GM10248 (cell line): Measurements from ENCODE around the gene LMO3.

Experiments used
- CTCF ChIA-PET: fragments of 300-600 bp; sonication (Branson Sonifier 250); formaldehyde crosslinking; extraction: SDS; loops from one replicate; lab custom pipeline; 2021; ENCODE audit warnings: antibody characterized with exemption; lab: Yijun Ruan, JAX
- POLR2A ChIA-PET: fragments of 350-650 bp; sonication (Branson Sonifier 250); formaldehyde crosslinking; extraction: SDS; loops from one replicate; lab custom pipeline; 2020; ENCODE audit warnings: antibody characterized with exemption; lab: Yijun Ruan, JAX
- DNase-seq: peaks from one replicate; pipeline ENCODE4 v3.0.0; 2012; ENCODE audit errors: extremely low spot score
- CTCF ChIP-seq: IDR thresholded peaks from 2 replicates; pipeline ENCODE4 v1.5.1; 2012; ENCODE audit warnings: mild to moderate bottlenecking, low read depth; ENCODE audit errors: extremely low read depth, missing control alignments, control extremely low read depth

LMO3 gene

GRCh38 chr12:16586350-16587109, 19.4 kb downstream of the LMO3 start:
- no peak for DNase-seq
- CTCF ChIA-PET: interaction anchor here (1.0 kb wide), 1 partner anchor 10 kb away, joined by 4 read pairs; no protein-coding TSS in a partner anchor
- POLR2A ChIA-PET: no interaction called here
- no peak for TF ChIP-seq CTCF

- ChIA-PET CTCF (no interaction called here), POLR2A (no interaction called here)
- TF ChIP-seq CTCF: no peak
- DNase-seq: no peak
These were observed 20.2 kb downstream of the LMO3 start for GRCh38 chr12:16585781-16586180.

- DNase-seq: no peak
- ChIA-PET POLR2A (no interaction called here), CTCF (interaction anchor here (1.6 to 1.7 kb wide), 2 partner anchors 14 to 18 kb away, joined by 3 to 5 read pairs; no protein-coding TSS in a partner anchor)
- no peak for TF ChIP-seq CTCF
These were observed 21.8 kb downstream of the LMO3 start for GRCh38 chr12:16583969-16584745.

GRCh38 chr12:16581416-16581815, 24.5 kb downstream of the LMO3 start:
- POLR2A ChIA-PET: no interaction called here
- no peak for TF ChIP-seq CTCF
- CTCF ChIA-PET: interaction anchor here (1.5 kb wide), 1 partner anchor 19 kb away, joined by 3 read pairs; no protein-coding TSS in a partner anchor
- no peak for DNase-seq

- ChIA-PET CTCF (interaction anchor here (0.8 to 1.5 kb wide), 3 partner anchors 9 to 12 kb away, joined by 3 to 4 read pairs (median 3); no protein-coding TSS in a partner anchor), POLR2A (no interaction called here)
- TF ChIP-seq CTCF: no peak
- DNase-seq: no peak
These were observed 26.9 kb downstream of the LMO3 start for GRCh38 chr12:16579041-16579440.

GRCh38 chr12:16573398-16574077, 32.4 kb downstream of the LMO3 start:
- no peak for TF ChIP-seq CTCF
- CTCF ChIA-PET: interaction anchor here (1.7 kb wide), 1 partner anchor 16 kb away, joined by 5 read pairs; no protein-coding TSS in a partner anchor
- POLR2A ChIA-PET: no interaction called here
- no peak for DNase-seq
